Neural cell (in vitro differentiated cells): ENCODE results near the gene PRELID3B. TPM values are rescaled to one million over a fixed set of nuclear protein-coding genes. Genes with fewer than 3 reads are reported as not detected.

Source experiments
- H2AFZ ChIP-seq: fragments of 200-600, 300-800 bp; sonication (generic), shearing (Covaris generic); 2 replicates; pipeline ENCODE4 v1.6.0; 2014; ENCODE audit warnings: low read depth, mild to moderate bottlenecking, antibody characterized with exemption, low read length, moderate library complexity
- H3F3A ChIP-seq: fragments of 200-600 bp; shearing (Covaris generic); 2 replicates; pipeline ENCODE4 v1.6.1; 2016; ENCODE audit warnings: mild to moderate bottlenecking, moderate library complexity, mixed read lengths, antibody characterized with exemption, low read length; ENCODE audit not compliant: insufficient read depth, poor library complexity, severe bottlenecking
- H3K27ac ChIP-seq: fragments of 200-600, 300-800 bp; sonication (generic), shearing (Covaris generic); 2 replicates; pipeline ENCODE4 v1.5.1; 2014; ENCODE audit warnings: mild to moderate bottlenecking, low read length, moderate library complexity
- H3K27me3 ChIP-seq: fragments of 300-800, 200-600 bp; sonication (generic), shearing (Covaris generic); 2 replicates; pipeline ENCODE4 v1.6.0; 2014; ENCODE audit warnings: mild to moderate bottlenecking, low read depth, low read length, moderate library complexity; ENCODE audit not compliant: insufficient read depth
- H3K36me3 ChIP-seq: fragments of 300-800, 200-600 bp; sonication (generic), shearing (Covaris generic); 2 replicates; pipeline ENCODE4 v1.5.1; 2014; ENCODE audit warnings: mild to moderate bottlenecking, antibody characterized with exemption, low read length, moderate library complexity; ENCODE audit not compliant: insufficient read depth
- H3K4me2 ChIP-seq: fragments of 300-800, 200-600 bp; sonication (generic), shearing (Covaris generic); 2 replicates; pipeline ENCODE4 v1.6.0; 2014; ENCODE audit warnings: mild to moderate bottlenecking, low read length
- H3K4me3 ChIP-seq: fragments of 300-800, 200-600 bp; sonication (generic), shearing (Covaris generic); 2 replicates; pipeline ENCODE4 v1.5.1; 2014; ENCODE audit warnings: mild to moderate bottlenecking, low read length, moderate library complexity
- H3K79me2 ChIP-seq: fragments of 200-600 bp; shearing (Covaris generic); replicated peaks from 2 replicates; pipeline ENCODE4 v1.6.0; 2014; ENCODE audit warnings: mild to moderate bottlenecking, low read length, moderate library complexity; ENCODE audit not compliant: insufficient read depth
- H3K9ac ChIP-seq: fragments of 300-800, 200-600 bp; sonication (generic), shearing (Covaris generic); 2 replicates; pipeline ENCODE4 v1.6.1; 2016; ENCODE audit warnings: mild to moderate bottlenecking, low read length, mixed read lengths
- H3K9me2 ChIP-seq: fragments of 200-600 bp; shearing (Covaris generic); 2 replicates; pipeline ENCODE4 v1.6.1; 2016; ENCODE audit warnings: mild to moderate bottlenecking, low read length, mixed read lengths; ENCODE audit not compliant: insufficient read depth
- H3K9me3 ChIP-seq: fragments of 200-600, 300-800 bp; sonication (generic), shearing (Covaris generic); 2 replicates; pipeline ENCODE4 v1.6.1; 2016; ENCODE audit warnings: mild to moderate bottlenecking, mixed run types, low read length, moderate library complexity, mixed read lengths
- H4K20me1 ChIP-seq: fragments of 200-600 bp; shearing (Covaris generic); 2 replicates; pipeline ENCODE4 v1.6.1; 2016; ENCODE audit warnings: mild to moderate bottlenecking, mixed run types; ENCODE audit not compliant: insufficient read depth
- CTCF ChIP-seq: fragments of 450-650 bp; IDR thresholded peaks from 2 replicates; pipeline ENCODE4 v1.5.1; 2014; ENCODE audit warnings: antibody characterized with exemption, mild to moderate bottlenecking, moderate library complexity; ENCODE audit not compliant: poor library complexity, severe bottlenecking
- EP300 ChIP-seq: fragments of 450-650 bp; conservative IDR thresholded peaks from 2 replicates; pipeline ENCODE4 v1.6.1; 2014; ENCODE audit warnings: antibody characterized with exemption, mild to moderate bottlenecking, moderate library complexity; ENCODE audit not compliant: poor library complexity, severe bottlenecking
- EZH2 ChIP-seq: fragments of 200-600, 300-800 bp; shearing (Covaris generic), sonication (generic); IDR thresholded peaks from 2 replicates; pipeline ENCODE4 v1.6.1; 2014; ENCODE audit warnings: antibody characterized with exemption, low read length, borderline replicate concordance, mild to moderate bottlenecking; ENCODE audit not compliant: insufficient read depth, poor library complexity, severe bottlenecking
- MXI1 ChIP-seq: fragments of 450-650 bp; conservative IDR thresholded peaks from 2 replicates; pipeline ENCODE4 v1.6.1; 2014; ENCODE audit warnings: antibody characterized with exemption, mild to moderate bottlenecking; ENCODE audit not compliant: poor library complexity, severe bottlenecking
- POLR2AphosphoS5 ChIP-seq: IDR thresholded peaks from 2 replicates; pipeline ENCODE4 v1.6.1; 2012
- RAD21 ChIP-seq: fragments of 450-650 bp; conservative IDR thresholded peaks from 2 replicates; pipeline ENCODE4 v1.6.1; 2014; ENCODE audit warnings: antibody characterized with exemption, mild to moderate bottlenecking, moderate library complexity
- SMC3 ChIP-seq: fragments of 450-650 bp; conservative IDR thresholded peaks from 2 replicates; pipeline ENCODE4 v1.6.1; 2014; ENCODE audit warnings: antibody characterized with exemption, mild to moderate bottlenecking, moderate library complexity; ENCODE audit not compliant: poor library complexity
- TAF1 ChIP-seq: IDR thresholded peaks from 2 replicates; pipeline ENCODE4 v1.6.1; 2012; ENCODE audit warnings: low read depth
- polyA plus RNA-seq: library from polyadenylated mRNA; depleted of rRNA; stranded (reverse); fragments of >200 nt; gene quantifications from 2 replicates; pipeline ENCODE4 v1.2.3, GENCODE V29; 2014
- TF ChIP-seq, protein P1 (sequence below): IDR thresholded peaks from 2 replicates; pipeline ENCODE4 v1.6.1; 2012; ENCODE audit warnings: borderline replicate concordance

The PRELID3B gene
- polyA plus RNA-seq, 1 donor from 2014 or later: 50.5 TPM

DNA sequence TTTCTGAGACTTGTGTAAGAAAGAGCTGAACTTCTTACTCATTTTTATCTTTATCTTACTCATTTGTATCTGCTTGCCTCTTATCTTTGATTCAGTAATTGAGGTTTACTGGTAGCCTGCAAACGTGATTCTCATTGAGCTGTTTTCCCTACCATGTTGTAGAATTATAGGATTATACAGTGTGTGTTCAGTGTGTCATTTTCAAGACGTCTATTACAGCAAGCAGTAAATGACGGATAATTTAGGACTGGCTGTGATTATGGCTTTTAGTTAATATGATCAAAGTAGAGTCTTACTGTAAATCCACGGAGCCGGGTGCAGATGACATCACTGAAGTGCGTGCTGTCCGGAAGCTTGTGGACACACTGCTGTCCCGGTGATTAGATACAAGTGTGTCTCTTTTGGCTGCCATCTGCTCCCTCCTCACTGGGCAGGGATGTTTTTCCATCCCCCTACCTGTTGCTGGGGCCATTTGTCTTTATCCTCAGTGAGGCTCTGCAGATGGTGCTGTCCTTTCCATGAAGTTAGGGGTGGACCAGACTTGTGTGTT lies 55.5 kb downstream of the PRELID3B start:
- no peaks in the 10 kb centered on the region for H3F3A ChIP-seq
- H3K9me3 ChIP-seq: no peaks in the 10 kb centered on the region
- H3K27me3 ChIP-seq: no peaks in the 10 kb centered on the region
- no peak overlapping the region for H3K4me3 ChIP-seq
- peaks cover 11% of the 10 kb centered on the region for H3K36me3 ChIP-seq
- no peak overlapping the region for H3K9ac ChIP-seq
- H3K27ac ChIP-seq: no peak overlapping the region
- H3K9me2 ChIP-seq: no peaks in the 10 kb centered on the region
- no peaks in the 10 kb centered on the region for H4K20me1 ChIP-seq
- no peak overlapping the region for H3K4me2 ChIP-seq
- TF ChIP-seq EZH2 (no peak), CTCF (no peak), RAD21 (no peak), EP300 (no peak), SMC3 (no peak), TAF1 (no peak)
- TF ChIP-seq, protein P1, sequence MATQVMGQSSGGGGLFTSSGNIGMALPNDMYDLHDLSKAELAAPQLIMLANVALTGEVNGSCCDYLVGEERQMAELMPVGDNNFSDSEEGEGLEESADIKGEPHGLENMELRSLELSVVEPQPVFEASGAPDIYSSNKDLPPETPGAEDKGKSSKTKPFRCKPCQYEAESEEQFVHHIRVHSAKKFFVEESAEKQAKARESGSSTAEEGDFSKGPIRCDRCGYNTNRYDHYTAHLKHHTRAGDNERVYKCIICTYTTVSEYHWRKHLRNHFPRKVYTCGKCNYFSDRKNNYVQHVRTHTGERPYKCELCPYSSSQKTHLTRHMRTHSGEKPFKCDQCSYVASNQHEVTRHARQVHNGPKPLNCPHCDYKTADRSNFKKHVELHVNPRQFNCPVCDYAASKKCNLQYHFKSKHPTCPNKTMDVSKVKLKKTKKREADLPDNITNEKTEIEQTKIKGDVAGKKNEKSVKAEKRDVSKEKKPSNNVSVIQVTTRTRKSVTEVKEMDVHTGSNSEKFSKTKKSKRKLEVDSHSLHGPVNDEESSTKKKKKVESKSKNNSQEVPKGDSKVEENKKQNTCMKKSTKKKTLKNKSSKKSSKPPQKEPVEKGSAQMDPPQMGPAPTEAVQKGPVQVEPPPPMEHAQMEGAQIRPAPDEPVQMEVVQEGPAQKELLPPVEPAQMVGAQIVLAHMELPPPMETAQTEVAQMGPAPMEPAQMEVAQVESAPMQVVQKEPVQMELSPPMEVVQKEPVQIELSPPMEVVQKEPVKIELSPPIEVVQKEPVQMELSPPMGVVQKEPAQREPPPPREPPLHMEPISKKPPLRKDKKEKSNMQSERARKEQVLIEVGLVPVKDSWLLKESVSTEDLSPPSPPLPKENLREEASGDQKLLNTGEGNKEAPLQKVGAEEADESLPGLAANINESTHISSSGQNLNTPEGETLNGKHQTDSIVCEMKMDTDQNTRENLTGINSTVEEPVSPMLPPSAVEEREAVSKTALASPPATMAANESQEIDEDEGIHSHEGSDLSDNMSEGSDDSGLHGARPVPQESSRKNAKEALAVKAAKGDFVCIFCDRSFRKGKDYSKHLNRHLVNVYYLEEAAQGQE: no peak
- H3K79me2 ChIP-seq: peaks cover 19% of the 10 kb centered on the region
- no peak overlapping the region for H2AFZ ChIP-seq

GRCh38 chr20:58986286-58986967 lies 56.2 kb downstream of the PRELID3B start:
- no peak overlapping the region for H3K9ac ChIP-seq
- H3K4me3 ChIP-seq: no peak overlapping the region
- H2AFZ ChIP-seq: no peak overlapping the region
- H3K36me3 ChIP-seq: peaks cover 8% of the 10 kb centered on the region
- peaks cover 25% of the 10 kb centered on the region for H3K79me2 ChIP-seq
- no peaks in the 10 kb centered on the region for H4K20me1 ChIP-seq
- no peaks in the 10 kb centered on the region for H3K9me2 ChIP-seq
- H3K27me3 ChIP-seq: no peaks in the 10 kb centered on the region
- TF ChIP-seq SMC3: no peak
- TF ChIP-seq POLR2AphosphoS5: no peak
- no peak for TF ChIP-seq TAF1
- TF ChIP-seq, protein P1: no peak
- TF ChIP-seq EZH2: no peak
- no peak for TF ChIP-seq CTCF
- TF ChIP-seq EP300: no peak
- no peak for TF ChIP-seq RAD21
- TF ChIP-seq MXI1: no peak
- no peaks in the 10 kb centered on the region for H3F3A ChIP-seq
- no peaks in the 10 kb centered on the region for H3K9me3 ChIP-seq
- H3K4me2 ChIP-seq: no peak overlapping the region
- no peak overlapping the region for H3K27ac ChIP-seq
